SW480 (cell line): Measurements from ENCODE around the gene METTL2B.
A peak's percentile ranks its signal among the peaks of the same experiment; 100 is the strongest.
"Not testable (repeated sequence)": the region's sequence is repeated elsewhere in the genome, so short reads cannot be mapped to it uniquely, and the experiment has no call there.

ENCODE experiments used
- DNase-seq: peaks from one replicate; pipeline ENCODE4 v3.0.0-alpha.2; 2016; ENCODE audit warnings: low spot score

METTL2B gene

DNA sequence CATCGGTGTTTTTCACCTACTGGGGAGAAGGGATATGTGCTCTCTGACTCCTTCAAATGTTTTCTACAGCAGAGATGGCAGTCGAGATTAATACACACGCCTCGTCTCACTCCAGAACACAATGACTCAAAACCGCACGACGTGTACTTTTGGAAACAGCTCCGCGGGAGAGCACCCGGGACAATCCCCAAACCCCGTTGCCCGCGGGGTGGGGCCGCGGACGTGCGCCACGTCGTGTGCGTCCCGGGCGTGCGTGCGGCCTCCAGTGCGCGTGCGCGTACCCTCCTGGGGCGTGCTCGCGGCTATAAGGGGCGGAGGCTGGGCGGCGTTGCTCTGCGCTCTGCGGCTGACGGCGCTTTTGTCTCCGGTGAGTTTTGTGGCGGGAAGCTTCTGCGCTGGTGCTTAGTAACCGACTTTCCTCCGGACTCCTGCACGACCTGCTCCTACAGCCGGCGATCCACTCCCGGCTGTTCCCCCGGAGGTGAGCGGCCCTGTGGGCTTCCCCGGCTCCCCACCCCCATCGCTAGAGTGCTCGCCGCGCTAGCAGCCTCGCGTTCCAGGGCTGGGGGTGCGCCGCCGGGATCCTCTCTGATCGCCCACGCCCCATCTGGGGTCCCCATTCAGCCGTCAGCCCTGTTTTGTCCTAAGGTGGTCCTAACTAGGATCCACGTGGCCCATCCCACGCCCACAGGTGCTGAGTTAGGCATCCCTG is 20.8 kb upstream of the METTL2B start, which contains the start of gene HILPDA:
Gene HILPDA, plus strand, starts transcription at position 336 of the 712 bp plus-strand sequence. CDS start 1,391 bp downstream, outside the sequence.
- peak; percentile 86 for DNase-seq

- DNase-seq: peak; percentile 27
Observed at GRCh38 chr7:128456255-128456725, 20.3 kb upstream of the METTL2B start.

DNA sequence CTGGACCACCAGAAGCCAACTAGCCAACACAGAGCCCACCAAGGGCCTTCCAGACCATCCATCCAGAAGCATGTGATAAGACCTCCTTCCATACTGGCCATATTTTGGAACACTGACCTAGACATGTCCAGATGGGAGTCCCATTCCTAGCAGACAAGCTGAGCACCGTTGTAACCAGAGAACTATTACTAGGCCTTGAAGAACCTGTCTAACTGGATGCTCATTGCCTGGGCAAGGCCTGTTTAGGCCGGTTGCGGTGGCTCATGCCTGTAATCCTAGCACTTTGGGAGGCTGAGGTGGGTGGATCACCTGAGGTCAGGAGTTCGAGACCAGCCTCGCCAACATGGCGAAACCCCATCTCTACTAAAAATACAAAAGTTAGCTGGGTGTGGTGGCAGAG is 19.2 kb upstream of the METTL2B start:
- DNase-seq: not testable (repeated sequence)

- no peak for DNase-seq
Observed at GRCh38 chr7:128458956-128459355, 17.6 kb upstream of the METTL2B start.

GRCh38 chr7:128459394-128459878 is 17.1 kb upstream of the METTL2B start:
- peak; percentile 57 for DNase-seq

- no peak for DNase-seq
Observed at GRCh38 chr7:128462460-128462859, 14.1 kb upstream of the METTL2B start.

- not testable (repeated sequence) for DNase-seq
Observed at GRCh38 chr7:128463345-128463744, 13.2 kb upstream of the METTL2B start.

DNA sequence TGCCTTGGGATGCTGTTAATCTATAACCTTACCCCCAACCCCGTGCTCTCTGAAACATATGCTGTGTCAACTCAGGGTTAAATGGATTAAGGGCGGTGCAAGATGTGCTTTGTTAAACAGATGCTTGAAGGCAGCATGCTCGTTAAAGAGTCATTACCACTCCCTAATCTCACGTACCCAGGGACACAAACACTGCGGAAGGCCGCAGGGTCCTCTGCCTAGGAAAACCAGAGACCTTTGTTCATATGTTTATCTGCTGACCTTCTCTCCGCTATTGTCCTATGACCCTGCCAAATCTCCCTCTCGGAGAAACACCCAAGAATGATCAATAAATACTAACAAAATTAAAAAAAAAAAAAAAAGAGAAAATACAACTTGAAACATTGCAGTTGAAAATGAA is 12.6 kb upstream of the METTL2B start:
- DNase-seq: not testable (repeated sequence)

DNA sequence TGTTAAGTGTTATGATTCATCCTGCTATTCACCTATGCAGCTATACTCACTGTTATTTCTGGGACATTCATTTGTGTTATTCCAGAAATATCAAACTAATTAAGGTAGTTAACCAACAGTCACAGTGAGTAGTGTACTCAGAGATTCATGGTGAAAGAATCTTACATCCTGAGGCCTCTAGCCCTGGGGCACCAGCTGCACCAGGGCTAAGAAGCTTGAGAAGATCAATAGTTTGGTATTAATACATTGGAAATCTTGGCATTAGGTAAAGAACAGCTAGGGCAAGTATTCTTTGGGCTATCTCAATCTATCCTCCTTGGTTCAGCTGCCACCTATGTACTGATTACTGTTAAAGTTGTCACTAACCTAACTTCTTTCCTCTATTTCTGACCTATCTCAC is 9.7 kb upstream of the METTL2B start:
- DNase-seq: not testable (repeated sequence)

GRCh38 chr7:128477336-128477690 is 765 bp downstream of the METTL2B start:
- DNase-seq: not testable (repeated sequence)

- not testable (repeated sequence) for DNase-seq
Observed at GRCh38 chr7:128479082-128479481, 2.5 kb downstream of the METTL2B start.

DNA sequence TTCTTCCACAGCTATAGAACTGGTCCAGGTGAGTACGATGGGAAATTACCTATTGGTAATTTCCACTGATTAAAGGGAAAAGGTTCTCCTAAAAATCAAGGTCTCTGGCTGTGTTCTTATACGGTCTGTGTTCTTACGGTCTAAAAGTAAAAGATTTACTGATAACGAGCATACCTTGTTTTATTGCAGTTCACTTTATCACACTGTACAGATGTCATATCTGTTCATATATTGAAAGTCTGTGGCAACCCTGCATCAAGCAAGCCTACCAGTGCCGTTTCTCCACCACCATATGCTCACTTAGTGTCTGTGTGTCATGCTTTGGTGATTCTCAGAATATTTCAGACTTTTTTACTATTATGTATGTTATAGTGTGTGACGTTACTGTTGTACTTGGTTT is 11.6 kb downstream of the METTL2B start:
- not testable (repeated sequence) for DNase-seq

- no peak for DNase-seq
Observed at GRCh38 chr7:128497405-128497804, 20.9 kb downstream of the METTL2B start.

DNA sequence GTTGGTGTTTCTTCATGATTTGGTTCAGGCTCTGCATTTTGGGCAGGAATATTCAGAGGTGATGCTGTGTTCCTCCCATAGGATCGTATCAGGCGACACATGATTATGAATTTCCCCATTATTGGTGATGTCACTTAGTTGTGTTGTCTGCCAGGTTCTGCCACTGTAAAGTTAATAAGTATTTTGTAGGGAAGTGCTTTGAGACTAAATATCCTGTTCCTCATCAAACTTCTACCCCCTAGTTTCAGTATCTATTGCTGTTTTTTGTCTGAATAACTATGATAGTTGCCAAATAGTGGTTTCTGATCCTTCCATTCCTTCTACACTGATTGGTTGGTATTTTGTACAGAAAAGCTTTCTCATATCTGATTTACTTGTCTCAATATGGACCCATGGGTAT is 28.9 kb downstream of the METTL2B start:
- DNase-seq: not testable (repeated sequence)

GRCh38 chr7:128506819-128507218 is 30.3 kb downstream of the METTL2B start:
- DNase-seq: not testable (repeated sequence)

DNA sequence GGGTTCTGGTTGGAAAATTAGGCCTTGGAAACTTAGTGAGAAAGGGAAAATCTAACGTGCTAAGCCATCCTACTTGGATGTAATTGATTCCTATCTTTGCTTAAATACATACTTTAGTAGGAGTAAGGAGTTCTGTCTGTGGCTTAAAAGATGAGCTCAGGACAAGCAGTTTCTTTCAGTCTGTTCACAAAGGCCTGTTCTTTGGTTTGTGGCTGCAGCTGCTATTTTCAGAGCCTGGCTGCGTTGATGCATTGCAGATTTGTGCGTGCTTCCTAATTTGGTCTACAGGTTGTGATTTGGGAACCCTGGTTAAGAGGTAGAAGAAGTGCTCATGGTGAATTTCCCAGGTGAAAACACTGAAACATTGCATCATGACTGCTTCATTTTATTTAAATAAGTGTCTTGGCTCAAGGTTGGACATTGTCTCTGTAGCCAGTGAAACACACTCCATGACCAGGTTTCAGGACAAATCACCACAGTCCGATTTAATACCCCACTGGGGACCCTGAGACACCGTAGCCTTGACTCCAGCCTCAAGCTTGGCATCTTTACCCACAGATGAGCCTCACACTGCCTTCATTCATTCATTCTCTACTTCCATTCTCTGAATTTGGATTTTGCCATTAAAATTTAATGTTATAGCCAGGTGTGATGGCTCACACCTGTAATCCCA is 30.9 kb downstream of the METTL2B start:
- DNase-seq: not testable (repeated sequence)

- not testable (repeated sequence) for DNase-seq
Observed at GRCh38 chr7:128511692-128512091, 35.1 kb downstream of the METTL2B start.

DNA sequence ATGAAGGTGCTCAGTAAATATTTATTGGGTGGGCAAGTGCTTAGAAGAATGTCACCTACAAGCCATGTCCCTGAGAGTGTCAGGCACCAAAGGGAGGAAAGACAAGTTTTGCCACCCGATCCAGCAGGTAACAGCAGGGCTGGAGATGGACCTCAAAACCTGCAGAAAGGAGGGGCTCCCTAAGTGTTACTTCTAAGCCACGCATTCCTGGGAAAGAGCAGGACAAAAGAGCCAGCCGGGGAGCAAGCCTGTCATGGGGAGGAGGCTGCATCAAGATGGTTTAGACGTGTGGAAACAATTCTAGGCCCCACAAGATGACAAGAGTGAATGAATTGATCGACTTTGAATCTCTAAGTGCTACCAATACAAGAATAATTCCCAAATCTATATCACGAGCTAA is 38.7 kb downstream of the METTL2B start:
- DNase-seq: not testable (repeated sequence)

GRCh38 chr7:128517023-128517422 is 40.5 kb downstream of the METTL2B start:
- not testable (repeated sequence) for DNase-seq

DNA sequence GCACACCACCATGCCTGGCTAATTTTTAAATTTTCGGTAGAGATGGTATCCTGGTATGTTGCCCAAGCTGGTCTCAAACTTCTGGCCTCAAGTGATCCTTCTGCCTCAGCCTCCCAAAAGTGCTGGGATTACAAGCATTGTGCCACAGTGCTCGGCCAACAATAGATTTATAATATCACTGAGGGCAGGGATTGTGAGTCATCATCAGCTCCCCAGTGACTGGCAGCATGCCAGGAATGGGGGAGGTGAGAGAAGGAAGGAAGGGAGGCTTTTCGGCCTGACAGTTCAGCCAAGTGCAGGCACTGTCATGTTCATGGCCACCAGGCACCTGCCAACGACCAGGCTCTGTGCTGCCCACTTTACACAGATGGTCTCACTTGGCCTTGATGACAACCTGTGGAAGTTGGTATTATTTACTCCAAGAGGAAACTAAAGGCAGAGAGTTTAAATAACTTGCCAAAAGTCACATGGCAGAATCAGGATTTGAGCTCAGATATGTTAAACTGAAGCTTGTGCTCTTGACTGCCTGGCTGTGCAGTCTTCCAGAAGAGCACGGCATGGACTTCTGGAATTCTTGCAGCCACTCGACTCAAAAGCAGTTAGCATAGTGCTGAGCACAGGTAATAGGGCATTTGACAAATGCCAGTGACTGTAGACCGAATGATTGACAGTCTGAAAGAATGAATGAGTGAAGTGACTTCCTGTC is 46.8 kb downstream of the METTL2B start:
- DNase-seq: peak; percentile 77

DNA sequence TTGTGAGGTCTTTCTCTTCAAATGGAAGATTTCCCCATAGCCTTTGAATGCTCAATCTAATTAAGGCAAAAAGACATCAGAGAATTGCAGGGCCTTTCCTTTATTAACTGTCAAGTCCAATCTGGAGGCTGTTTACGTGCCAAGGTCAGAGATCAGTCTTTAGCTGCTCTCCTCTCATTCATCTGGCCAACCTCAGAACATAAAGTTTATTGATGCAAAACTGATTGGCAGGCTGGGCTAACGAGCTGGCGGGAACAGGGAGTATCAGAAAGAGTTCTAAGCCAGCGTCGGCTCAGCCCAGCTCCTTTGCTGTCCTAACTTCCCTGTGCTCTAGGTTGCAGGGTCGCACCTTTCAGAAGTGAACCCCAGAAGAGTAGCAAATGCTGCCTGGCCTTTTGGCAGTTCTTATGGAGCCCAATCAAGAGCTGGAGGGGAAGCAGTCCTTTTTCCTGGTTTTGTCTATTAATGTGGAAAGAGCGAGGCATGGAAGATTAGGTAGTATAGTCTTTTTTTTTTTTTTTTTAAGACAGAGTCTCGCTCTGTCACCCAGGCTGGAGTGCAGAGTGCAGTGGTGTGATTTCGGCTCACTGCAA is 47.5 kb downstream of the METTL2B start:
- not testable (repeated sequence) for DNase-seq

- DNase-seq: not testable (repeated sequence)
Observed at GRCh38 chr7:128525584-128525983, 49.0 kb downstream of the METTL2B start.
